Measurements from ENCODE around the gene MAP1S.

MAP1S gene

DNA sequence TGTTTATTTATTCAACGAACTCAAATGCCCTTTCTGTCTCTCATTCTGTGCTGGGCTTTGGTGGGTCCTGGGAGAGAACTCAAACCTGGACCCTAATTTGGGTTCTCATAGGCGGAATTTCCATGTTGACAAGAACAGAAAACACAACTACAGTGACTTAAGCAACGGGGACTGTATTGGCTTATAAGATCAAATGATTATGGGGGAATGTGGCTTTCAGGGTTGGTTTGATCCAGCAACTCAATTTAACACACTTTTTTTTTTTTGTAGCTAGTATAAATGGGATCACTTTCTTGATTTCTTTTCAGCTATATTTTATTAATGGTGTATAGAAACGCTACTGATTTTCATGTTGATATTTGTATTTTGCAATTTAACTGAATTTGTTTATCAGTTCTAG lies 41.9 kb downstream of the MAP1S start:
- H3K27ac ChIP-seq (ENCODE audit: low read length), result no peak overlapping the region
- H3K9ac ChIP-seq (ENCODE audit: low read depth, low read length), result no peak overlapping the region
- 0 out of 2 replicates have a peak, but pooled peaks cover 2% of the 10 kb centered on the region for H3K79me2 ChIP-seq (ENCODE audit: insufficient read depth, low read length)

DNA sequence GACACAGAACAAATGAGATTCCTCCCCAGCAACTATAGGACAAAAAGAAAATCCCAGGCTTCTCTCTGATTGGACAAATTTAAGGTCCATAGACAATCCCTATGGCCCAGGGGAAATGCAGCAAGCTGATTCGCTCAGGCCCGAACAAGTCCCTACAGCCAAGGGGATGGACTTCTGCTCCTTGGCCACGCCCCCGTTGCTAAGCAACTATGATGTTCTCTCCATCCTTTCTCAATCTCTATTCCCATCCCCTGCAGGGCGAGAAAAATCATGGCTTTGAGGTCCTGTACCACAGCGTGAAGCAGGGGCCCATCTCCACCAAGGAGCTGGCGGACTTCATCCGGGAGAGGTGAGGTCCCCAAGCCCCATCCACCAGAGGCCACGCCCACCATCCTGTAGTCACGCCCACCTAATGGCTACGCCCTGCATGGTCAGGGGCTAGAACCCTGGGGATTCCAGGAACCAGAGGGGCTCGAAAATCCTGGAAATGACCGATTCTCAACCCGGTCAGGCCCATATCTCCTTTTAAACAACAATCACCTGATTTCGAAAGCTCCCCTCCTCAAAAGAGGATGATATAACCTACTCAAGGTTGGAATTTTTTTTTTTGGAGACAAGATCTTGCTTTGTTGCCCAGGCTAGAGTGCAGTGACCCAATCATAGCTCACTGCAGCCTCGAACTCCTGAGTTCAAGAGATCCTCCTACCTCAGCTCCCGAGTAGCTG lies 43.4 kb downstream of the MAP1S start:
- Histone ChIP-seq H3K36me3 (ENCODE audit: insufficient read depth, low read length) (peaks cover 65% of the 10 kb centered on the region), H3K9ac (ENCODE audit: low read depth, low read length) (no peak overlapping the region)

More for the DNA sequence above, 41.9 kb downstream of the MAP1S start:
- ATAC-seq (ENCODE audit: insufficient read depth, low read depth) (no peak), DNase-seq (no peak)
- no peaks in the 10 kb centered on the region for H3K27me3 ChIP-seq (ENCODE audit: insufficient read depth, low read length, poor library complexity)
- no peak overlapping the region for H3K4me3 ChIP-seq (ENCODE audit: low read depth in 1 of 2, low read length in 2 of 2)
- peaks cover 6% of the 10 kb centered on the region; the same call in 1 of the 2 replicates for H4K20me1 ChIP-seq (ENCODE audit: insufficient read depth, low read length)
- no peaks in the 10 kb centered on the region for H3K9me3 ChIP-seq (ENCODE audit: insufficient read depth, low read length, severe bottlenecking)
- peaks cover 64% of the 10 kb centered on the region for H3K36me3 ChIP-seq (ENCODE audit: insufficient read depth, low read length)
- H3K4me1 ChIP-seq (ENCODE audit: insufficient read depth, low read length), result no peaks in the 10 kb centered on the region
- H3K4me2 ChIP-seq (ENCODE audit: insufficient read depth, low read length), result no peak overlapping the region
- no peak for TF ChIP-seq EZH2 (IDR thresholded peaks at IDR 0.05; ENCODE audit: borderline replicate concordance, low read depth, low read length, severe bottlenecking)
- TF ChIP-seq, protein P1, sequence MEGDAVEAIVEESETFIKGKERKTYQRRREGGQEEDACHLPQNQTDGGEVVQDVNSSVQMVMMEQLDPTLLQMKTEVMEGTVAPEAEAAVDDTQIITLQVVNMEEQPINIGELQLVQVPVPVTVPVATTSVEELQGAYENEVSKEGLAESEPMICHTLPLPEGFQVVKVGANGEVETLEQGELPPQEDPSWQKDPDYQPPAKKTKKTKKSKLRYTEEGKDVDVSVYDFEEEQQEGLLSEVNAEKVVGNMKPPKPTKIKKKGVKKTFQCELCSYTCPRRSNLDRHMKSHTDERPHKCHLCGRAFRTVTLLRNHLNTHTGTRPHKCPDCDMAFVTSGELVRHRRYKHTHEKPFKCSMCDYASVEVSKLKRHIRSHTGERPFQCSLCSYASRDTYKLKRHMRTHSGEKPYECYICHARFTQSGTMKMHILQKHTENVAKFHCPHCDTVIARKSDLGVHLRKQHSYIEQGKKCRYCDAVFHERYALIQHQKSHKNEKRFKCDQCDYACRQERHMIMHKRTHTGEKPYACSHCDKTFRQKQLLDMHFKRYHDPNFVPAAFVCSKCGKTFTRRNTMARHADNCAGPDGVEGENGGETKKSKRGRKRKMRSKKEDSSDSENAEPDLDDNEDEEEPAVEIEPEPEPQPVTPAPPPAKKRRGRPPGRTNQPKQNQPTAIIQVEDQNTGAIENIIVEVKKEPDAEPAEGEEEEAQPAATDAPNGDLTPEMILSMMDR (IDR thresholded peaks at IDR 0.05; ENCODE audit: borderline replicate concordance, extremely low read depth, low read length, poor library complexity, severe bottlenecking), result no peak
- no peak overlapping the region for H2AFZ ChIP-seq (ENCODE audit: low read depth, low read length)

DNA sequence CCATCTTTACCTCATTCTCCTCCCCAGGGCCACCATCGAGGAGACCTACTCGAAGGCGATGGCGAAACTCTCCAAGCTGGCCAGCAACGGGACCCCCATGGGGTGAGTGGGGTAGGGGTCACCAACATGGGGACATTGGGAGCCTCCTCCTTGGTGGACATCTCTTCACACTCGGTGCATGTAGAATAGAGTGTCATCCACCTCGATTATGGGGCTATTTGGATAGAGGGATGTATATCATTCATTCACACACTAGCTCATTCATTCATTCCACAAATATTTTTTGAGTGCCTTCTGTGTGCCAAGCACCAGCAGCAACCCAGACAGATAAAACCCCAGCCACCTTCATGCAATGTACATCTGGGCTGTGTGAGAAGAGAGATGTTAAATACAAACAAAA lies 45.1 kb downstream of the MAP1S start:
- Histone ChIP-seq H3K79me2 (ENCODE audit: insufficient read depth, low read length) (no peaks in the 10 kb centered on the region), H2AFZ (ENCODE audit: low read depth, low read length) (no peak overlapping the region), H3K27ac (ENCODE audit: low read length) (no peak overlapping the region), H4K20me1 (ENCODE audit: insufficient read depth, low read length) (peaks cover 2% of the 10 kb centered on the region; the same call in 1 of the 2 replicates), H3K4me1 (ENCODE audit: insufficient read depth, low read length) (no peaks in the 10 kb centered on the region), H3K27me3 (ENCODE audit: insufficient read depth, low read length, poor library complexity) (no peaks in the 10 kb centered on the region), H3K4me2 (ENCODE audit: insufficient read depth, low read length) (no peak overlapping the region), H3K9me3 (ENCODE audit: insufficient read depth, low read length, severe bottlenecking) (no peaks in the 10 kb centered on the region), H3K36me3 (ENCODE audit: insufficient read depth, low read length) (peaks cover 67% of the 10 kb centered on the region), H3K4me3 (ENCODE audit: low read depth in 1 of 2, low read length in 2 of 2) (no peak overlapping the region), H3K9ac (ENCODE audit: low read depth, low read length) (no peak overlapping the region)
- DNase-seq, result no peak
- TF ChIP-seq, protein P1 (IDR thresholded peaks at IDR 0.05; ENCODE audit: borderline replicate concordance, extremely low read depth, low read length, poor library complexity, severe bottlenecking), result no peak
- no peak for TF ChIP-seq EZH2 (IDR thresholded peaks at IDR 0.05; ENCODE audit: borderline replicate concordance, low read depth, low read length, severe bottlenecking)
- ATAC-seq (ENCODE audit: insufficient read depth, low read depth), result no peak

More for the DNA sequence above, 43.4 kb downstream of the MAP1S start:
- no peaks in the 10 kb centered on the region for H3K27me3 ChIP-seq (ENCODE audit: insufficient read depth, low read length, poor library complexity)
- no peak overlapping the region for H2AFZ ChIP-seq (ENCODE audit: low read depth, low read length)
- no peak overlapping the region for H3K4me2 ChIP-seq (ENCODE audit: insufficient read depth, low read length)
- no peaks in the 10 kb centered on the region for H3K9me3 ChIP-seq (ENCODE audit: insufficient read depth, low read length, severe bottlenecking)
- peak; percentile 22 for DNase-seq
- no peak overlapping the region for H3K27ac ChIP-seq (ENCODE audit: low read length)
- no peak overlapping the region for H3K4me3 ChIP-seq (ENCODE audit: low read depth in 1 of 2, low read length in 2 of 2)
- H3K4me1 ChIP-seq (ENCODE audit: insufficient read depth, low read length), result no peaks in the 10 kb centered on the region
- TF ChIP-seq, protein P1 (IDR thresholded peaks at IDR 0.05; ENCODE audit: borderline replicate concordance, extremely low read depth, low read length, poor library complexity, severe bottlenecking), result no peak
- TF ChIP-seq EZH2 (IDR thresholded peaks at IDR 0.05; ENCODE audit: borderline replicate concordance, low read depth, low read length, severe bottlenecking), result no peak
- H3K79me2 ChIP-seq (ENCODE audit: insufficient read depth, low read length), result no peaks in the 10 kb centered on the region
- no peak for ATAC-seq (ENCODE audit: insufficient read depth, low read depth)
- peaks cover 6% of the 10 kb centered on the region; the same call in 1 of the 2 replicates for H4K20me1 ChIP-seq (ENCODE audit: insufficient read depth, low read length)

All from DND-41 (cell line).